HG03039 (cell line): ENCODE data around the gene MSRB1.
"Not testable (repeated sequence)": the region's sequence is repeated elsewhere in the genome, so short reads cannot be mapped to it uniquely, and the experiment has no call there.

Source experiments
- ATAC-seq: cut with Tn5 transposase; IDR thresholded peaks from one replicate; pipeline ENCODE4 v1.9.1; 2021; ENCODE audit warnings: mild to moderate bottlenecking, moderate library complexity; ENCODE audit not compliant: unreplicated experiment

Gene MSRB1

GRCh38 chr16:1941162-1942046 is 1.6 kb downstream of the MSRB1 start:
- ATAC-seq, result no peak

- no peak for ATAC-seq
Measured at GRCh38 chr16:1940273-1941161, 2.5 kb downstream of the MSRB1 start.

GRCh38 chr16:1939833-1940232 is 3.2 kb downstream of the MSRB1 start:
- not testable (repeated sequence) for ATAC-seq

GRCh38 chr16:1938910-1939309 is 4.1 kb downstream of the MSRB1 start:
- ATAC-seq, result no peak

GRCh38 chr16:1938316-1938715 is 4.7 kb downstream of the MSRB1 start:
- ATAC-seq, result no peak

GRCh38 chr16:1936945-1937479 is 6.0 kb downstream of the MSRB1 start:
- no peak for ATAC-seq

GRCh38 chr16:1933097-1933661 is 9.8 kb downstream of the MSRB1 start:
- no peak for ATAC-seq

GRCh38 chr16:1932050-1933028 is 10.7 kb downstream of the MSRB1 start:
- ATAC-seq, result no peak

- no peak for ATAC-seq
Measured at GRCh38 chr16:1930338-1930720, 12.7 kb downstream of the MSRB1 start.

- peak; percentile 68 for ATAC-seq
Measured at GRCh38 chr16:1929578-1930337, 13.2 kb downstream of the MSRB1 start.

- no peak for ATAC-seq
Measured at GRCh38 chr16:1929105-1929504, 13.9 kb downstream of the MSRB1 start.

- ATAC-seq, result no peak
Measured at GRCh38 chr16:1926271-1926670, 16.7 kb downstream of the MSRB1 start.

GRCh38 chr16:1924095-1924494 is 18.9 kb downstream of the MSRB1 start:
- no peak for ATAC-seq

GRCh38 chr16:1923299-1924034 is 19.5 kb downstream of the MSRB1 start:
- no peak for ATAC-seq

- ATAC-seq, result no peak
Measured at GRCh38 chr16:1922357-1922756, 20.6 kb downstream of the MSRB1 start.

GRCh38 chr16:1920727-1921171 is 22.2 kb downstream of the MSRB1 start:
- ATAC-seq, result no peak

- ATAC-seq, result not testable (repeated sequence)
Measured at GRCh38 chr16:1920122-1920521, 22.9 kb downstream of the MSRB1 start.

GRCh38 chr16:1919327-1919998 is 23.5 kb downstream of the MSRB1 start:
- ATAC-seq, result no peak
